Measurements from ENCODE around the gene ZNF750.

ZNF750 gene

DNA sequence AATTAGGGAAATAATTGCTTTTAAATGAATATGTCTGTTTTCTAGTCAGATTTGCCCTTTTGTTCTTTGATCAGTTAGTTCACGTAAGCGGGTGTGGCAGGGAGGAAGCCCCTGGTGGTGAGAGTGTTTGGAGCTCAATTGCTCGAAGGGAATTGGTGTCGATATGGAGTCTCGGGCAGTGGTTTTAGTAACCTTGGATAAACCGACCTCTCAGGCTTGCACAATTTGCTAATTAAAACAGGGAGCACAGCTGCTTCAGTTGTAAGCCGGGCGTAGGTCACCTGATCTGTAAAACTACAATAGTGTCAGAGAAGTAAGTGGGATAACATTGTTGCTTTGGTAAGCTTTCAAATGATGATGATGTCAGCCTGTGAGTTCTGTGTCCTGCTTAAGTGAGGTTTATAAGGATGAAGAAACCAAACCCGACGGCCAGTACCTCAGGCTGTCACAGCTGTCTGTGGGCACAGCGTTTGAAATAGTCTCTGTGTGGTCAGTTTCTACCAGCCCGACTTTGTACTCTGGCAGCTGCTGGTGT is 2.9 kb downstream of the ZNF750 start:
- DNase-seq (ENCODE audit: insufficient read length, low spot score) = no peak
- FAIRE-seq = no peak

DNA sequence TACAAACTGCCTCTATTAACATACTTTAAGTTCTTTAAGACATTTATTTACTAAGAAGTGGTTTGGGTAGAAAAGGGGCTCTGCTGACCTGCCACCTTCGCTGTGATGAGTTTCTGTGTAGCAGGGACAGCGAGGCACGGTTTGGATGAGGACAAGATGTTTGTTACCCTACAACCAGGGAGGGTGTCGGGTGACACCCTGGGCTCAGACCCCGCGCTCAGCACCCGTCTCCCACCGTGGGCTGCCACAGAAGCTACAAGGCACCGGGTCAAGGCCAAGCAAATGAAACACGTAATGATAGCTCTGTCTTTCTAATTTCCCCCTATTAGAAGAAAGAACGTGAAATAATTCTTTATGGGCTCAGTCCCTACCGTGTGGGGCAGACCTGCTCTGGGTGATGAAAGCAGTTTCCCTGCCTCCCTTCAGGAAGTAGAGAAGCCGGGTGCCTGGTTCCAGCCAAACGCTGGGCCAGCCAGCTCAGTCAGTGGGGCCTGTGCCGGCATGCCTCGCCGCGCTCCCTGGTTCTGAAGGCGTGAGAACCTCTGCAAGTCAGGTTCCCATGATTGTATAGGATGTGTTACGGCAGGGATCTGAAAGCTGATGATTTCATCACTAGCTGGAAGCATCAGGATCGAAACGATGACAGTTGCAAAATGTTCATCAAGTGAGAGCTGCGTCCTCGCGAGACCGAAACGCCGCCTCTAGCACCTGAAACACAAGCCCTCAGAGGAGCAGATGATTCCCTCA is 3.9 kb downstream of the ZNF750 start:
- FAIRE-seq (no peak), DNase-seq (ENCODE audit: insufficient read length, low spot score) (no peak)

DNA sequence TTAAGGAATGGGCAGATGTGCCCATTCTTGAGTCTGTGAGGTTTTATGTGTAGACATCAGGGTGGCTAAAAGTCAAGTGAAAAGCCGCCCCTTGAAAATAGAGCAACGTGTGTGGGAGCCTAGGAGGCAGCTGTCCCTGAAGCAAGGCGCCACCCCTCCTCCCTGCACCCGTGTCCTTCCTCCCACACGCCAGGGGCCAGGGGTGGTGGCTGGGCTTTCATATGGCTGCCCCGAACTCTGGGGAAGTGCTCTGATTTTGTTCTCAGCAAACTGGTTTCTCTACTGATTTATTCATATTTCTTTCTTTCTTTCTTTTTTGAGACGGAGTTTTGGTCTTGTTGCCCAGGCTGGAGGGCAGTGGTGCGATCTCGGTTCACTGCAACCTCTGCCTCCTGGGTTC is 4.7 kb downstream of the ZNF750 start:
- no peak for FAIRE-seq
- DNase-seq (ENCODE audit: insufficient read length, low spot score) = no peak

DNA sequence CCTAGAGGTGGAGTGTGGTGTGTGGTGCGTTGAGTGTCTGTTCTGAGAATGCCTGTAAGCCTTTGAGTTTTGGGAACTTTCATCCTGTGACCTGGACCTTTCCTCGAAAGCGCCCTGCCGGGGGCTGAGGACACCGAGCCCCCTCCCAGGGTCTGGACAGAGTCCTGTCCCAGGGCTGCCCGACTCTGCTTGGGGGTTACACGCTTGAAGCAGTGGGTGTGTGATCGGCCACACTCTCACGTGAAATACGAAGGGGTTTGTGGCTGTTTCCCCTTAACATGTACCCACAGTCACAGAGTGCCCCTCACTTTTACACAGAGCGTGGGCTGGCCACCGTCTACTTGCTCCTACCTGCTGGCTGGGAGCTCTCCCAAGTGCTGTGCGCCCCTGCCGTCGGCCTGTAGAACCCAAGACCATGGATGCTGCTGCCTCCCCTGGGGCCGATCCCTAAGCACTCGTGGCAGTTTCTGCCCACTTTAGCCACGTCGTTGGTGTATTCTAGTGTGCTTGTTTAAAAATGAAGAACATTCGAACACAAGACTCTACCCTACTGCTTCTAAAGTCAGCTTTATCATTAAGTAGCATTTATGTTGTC is 6.8 kb downstream of the ZNF750 start:
- FAIRE-seq (no peak), DNase-seq (ENCODE audit: insufficient read length, low spot score) (no peak)

DNA sequence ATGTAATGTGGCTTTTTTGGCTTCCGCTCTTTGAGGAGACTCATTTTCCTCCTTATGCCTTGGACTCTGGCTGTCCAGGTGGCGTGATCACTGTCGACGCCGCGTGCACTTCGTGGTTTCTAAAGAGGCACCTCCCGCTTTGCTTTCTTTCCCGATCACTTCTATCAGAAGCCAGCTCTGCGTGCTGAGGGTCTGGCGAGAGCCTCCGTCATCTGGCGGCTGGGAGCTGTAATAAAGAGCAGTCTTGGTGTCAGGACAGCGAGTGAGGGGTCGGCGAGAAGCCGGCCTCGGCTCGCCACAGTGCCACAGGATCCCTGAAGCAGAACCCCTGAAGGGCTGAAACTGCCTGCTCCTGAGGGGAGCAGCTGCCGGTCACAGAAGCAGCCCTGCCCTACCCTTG is 7.4 kb downstream of the ZNF750 start:
- FAIRE-seq (no peak), DNase-seq (ENCODE audit: insufficient read length, low spot score) (no peak)

DNA sequence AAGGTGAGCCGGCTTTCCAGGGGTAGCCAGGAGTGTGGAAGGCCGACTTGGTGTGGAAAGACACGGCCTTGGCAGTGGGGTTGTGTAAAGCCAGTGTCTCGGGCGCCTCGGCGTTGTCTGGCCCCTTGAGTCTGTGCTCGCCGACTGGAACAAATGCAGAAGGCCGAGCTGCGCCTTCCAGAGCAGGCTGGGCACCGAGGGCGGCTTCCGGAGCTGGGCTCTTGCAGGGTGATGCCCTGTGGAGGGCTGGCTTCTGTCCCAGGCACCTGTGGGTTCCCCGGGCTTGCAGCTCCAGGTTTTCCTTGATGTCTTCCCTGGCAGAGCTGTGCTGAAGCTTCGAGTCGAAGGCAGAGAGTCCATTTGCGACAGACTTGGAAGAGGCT is 8.0 kb downstream of the ZNF750 start:
- no peak for DNase-seq (ENCODE audit: insufficient read length, low spot score)
- no peak for FAIRE-seq

DNA sequence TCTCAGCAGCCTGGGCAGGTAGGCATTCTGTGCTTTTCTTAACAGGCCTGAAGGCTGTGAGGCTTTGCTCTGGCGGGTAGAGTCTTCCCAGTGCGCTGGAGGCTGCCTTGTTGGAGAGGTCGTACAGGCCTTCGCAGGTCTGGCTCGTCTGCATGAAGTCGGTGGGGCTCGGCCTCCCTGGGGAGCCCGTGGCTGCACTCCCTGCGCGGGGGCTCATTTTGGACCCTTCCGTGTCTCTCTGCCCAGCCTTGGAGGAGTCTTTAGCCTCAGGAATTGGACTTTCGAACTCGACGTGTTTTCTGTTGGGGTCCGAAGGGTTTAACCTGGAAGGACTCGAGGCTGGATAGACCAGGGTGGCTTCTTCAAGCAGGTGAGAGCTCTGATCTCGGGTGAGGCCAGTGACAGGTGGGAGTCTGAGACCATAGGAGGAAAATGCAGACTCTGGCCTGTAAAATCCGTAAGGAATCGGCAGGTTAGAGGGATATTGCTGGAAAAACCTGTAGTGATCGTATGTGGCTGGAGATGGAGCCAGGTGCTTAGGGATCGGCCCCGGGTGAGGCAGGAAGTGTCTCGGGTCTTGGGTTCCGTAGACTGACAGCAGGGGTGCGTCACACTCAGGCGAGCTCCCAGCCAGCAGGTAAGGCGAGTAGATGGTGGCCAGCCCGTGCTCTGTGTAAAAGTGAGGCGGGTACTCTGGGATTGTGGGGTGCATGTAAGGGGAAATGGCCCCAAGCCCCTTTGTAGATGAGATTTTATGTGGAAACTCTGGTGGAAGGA is 8.6 kb downstream of the ZNF750 start:
- DNase-seq (ENCODE audit: insufficient read length, low spot score) = no peak
- FAIRE-seq = no peak

DNA sequence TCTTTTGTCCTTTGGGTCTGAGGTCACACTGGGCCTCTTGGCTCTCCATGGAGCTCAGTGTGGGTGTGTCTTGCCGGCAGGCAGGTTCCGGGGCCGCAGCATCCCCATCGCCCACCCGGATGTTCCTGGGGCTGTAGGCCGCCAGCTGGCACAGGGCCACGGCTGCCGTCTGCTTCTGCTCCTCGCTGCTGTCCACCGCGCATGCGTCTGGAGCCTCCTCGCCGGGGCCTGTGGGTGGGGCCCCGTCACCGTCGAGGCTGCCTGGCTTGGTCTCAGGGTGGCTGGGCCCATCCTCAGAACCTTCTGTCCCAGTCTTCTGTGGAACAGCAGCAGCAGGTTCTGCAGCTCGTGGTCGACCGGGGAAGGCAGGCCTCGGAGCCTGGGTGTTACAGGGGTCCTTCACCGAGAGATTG is 9.6 kb downstream of the ZNF750 start:
- FAIRE-seq = no peak
- no peak for DNase-seq (ENCODE audit: insufficient read length, low spot score)

DNA sequence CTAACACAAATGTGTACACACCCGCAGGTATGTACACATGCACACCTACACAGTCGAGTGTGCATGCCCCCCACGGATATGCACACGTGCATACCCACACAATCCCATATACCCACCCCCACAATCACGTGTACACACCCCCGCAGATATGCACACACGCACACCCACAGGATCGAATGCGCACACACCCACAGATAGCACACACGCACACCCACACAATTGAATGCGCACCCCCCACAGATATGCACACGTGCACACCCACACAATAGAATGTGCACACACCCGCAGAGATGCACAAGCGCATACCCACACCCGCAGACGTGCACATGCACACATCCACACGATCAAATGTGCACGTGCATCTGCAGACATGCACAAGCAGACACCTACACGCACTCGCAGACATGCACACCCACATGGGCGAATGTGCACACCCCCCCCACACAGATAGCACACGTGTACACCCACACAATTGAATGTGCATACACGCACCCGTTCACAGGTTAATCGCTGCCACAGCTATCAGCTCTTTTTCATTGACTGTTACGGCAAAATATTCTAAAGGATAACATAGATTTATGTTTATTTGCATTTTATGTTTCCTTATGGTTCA is 10.8 kb downstream of the ZNF750 start:
- FAIRE-seq (no peak), DNase-seq (ENCODE audit: insufficient read length, low spot score) (no peak)

DNA sequence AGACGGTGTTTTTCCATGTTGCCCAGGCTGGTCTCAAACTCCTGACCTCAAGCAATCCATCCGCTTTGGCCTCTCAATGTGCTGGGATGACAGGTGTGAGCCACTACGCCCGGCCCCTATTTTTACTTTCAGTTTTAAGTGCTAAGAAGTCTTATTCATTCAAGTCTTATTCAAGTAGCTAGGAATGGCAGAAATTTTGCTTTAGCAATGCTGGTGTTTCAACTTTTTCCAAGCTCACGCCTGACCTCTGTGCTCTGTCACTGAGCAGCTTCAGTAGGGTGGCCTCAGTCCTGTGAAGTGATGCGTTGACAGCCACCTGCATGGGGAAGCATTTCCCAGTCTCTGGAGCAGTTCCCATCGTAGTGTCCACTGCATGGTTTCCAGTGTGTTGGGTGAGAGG is 12.9 kb downstream of the ZNF750 start:
- FAIRE-seq (no peak), DNase-seq (ENCODE audit: insufficient read length, low spot score) (no peak)

DNA sequence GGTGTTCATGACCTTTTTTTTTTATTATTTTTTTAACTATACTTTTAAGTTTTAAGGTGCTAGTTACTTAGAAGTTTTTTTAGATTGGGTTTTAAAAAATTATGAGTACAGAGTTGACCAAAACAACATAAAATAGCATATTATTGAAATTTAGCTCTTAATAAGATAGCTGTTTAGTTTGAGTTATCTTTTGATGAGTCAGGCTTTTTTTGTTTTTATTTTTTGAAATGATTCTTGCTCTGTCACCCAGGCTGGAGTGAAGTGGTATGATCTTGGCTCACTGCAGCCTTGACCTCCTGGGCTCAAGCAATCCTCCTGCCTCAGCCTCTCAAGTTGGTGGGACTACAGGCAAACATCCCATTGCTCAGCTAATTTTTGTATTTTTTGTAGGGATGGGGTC is 13.6 kb downstream of the ZNF750 start:
- no peak for FAIRE-seq

DNA sequence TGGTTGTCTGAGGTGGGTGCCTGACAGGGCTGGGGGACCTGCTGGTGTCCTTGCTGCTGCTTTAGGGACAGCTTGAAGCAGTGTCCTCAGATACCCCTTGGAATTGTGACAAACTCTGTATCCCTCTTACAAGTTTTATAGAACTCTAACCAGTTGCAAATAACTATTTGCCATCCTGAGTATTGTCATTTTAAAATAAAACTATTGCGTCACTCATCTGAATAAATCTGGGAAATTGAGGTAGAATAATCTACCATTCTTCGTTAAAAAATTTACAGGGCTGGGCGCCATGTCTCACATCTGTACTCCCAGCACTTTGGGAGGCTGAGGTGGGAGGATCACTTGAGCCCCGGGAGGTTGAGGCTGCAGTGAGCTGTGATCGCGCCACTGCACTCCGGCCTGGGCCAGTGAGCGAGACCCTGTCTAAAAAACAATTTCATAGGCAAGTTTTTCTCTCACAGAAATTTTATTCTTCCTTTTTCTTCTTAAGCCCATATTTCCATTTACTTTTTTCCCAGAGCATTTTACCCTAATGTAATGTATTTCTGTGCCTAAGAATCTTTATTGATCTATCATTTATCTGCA is 14.2 kb downstream of the ZNF750 start:
- no peak for DNase-seq (ENCODE audit: insufficient read length, low spot score)
- FAIRE-seq = no peak

More for the DNA sequence above, 13.6 kb downstream of the ZNF750 start:
- DNase-seq (ENCODE audit: insufficient read length, low spot score) = no peak

DNA sequence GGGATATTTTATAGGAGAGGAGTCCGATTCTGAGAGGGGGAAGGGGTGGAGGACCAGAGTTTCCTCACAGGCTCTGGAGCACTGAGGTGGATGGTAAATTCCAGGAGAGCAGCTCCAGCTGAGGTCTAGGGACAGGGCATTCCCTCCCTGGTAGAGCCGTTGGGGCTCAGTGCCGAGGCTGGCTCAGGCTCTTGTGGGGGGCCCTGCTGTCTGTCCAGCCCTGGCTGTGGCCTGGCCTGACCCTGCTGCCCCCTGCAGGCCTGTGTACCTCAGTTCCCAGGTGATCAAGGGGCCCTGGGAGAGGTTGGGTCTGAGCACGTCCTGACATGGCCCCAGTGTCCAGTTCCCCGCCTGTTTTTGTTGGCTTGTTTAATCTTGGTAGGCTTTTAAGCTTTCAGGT is 16.8 kb downstream of the ZNF750 start:
- DNase-seq (ENCODE audit: insufficient read length, low spot score) (no peak), FAIRE-seq (no peak)

DNA sequence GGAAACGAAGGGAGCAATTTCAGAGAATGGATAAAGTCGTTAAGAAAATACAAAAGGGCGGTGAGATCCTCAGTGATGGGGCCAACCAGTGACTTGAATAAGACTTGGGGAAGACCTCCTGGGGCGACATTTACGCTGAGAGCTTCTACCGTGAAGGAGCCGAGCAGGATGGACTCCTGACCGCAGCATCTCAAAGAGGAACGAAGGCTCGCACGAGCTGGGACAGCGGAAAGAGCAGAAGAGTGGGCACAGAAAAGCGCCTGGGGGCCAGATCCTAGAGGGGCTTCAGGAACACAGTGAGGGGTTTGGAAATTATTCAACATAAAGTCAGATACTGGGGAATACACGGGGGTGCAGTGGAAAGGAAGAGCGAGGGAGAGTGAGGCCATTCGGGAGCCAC is 17.5 kb downstream of the ZNF750 start:
- FAIRE-seq = no peak
- no peak for DNase-seq (ENCODE audit: insufficient read length, low spot score)

DNA sequence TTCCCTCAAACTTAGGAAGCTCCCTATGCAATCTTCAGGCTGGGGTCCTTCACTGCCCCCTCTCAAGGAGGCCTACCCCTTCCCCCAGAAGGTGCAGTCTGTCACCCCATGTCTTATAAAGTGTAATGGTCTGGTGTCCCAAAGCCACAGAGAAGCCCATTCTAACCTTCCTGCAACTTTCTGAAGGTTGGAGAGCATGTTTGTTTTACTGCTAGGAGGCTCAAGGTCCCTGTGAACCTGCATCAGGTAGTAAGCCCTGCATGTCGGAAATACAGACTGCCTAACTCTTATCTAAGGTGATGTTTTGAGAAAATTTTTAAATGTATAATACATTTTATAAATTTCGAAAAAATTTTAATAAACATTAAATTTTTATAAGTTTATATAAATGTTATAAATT is 18.3 kb downstream of the ZNF750 start:
- FAIRE-seq = no peak
- DNase-seq (ENCODE audit: insufficient read length, low spot score) = no peak

DNA sequence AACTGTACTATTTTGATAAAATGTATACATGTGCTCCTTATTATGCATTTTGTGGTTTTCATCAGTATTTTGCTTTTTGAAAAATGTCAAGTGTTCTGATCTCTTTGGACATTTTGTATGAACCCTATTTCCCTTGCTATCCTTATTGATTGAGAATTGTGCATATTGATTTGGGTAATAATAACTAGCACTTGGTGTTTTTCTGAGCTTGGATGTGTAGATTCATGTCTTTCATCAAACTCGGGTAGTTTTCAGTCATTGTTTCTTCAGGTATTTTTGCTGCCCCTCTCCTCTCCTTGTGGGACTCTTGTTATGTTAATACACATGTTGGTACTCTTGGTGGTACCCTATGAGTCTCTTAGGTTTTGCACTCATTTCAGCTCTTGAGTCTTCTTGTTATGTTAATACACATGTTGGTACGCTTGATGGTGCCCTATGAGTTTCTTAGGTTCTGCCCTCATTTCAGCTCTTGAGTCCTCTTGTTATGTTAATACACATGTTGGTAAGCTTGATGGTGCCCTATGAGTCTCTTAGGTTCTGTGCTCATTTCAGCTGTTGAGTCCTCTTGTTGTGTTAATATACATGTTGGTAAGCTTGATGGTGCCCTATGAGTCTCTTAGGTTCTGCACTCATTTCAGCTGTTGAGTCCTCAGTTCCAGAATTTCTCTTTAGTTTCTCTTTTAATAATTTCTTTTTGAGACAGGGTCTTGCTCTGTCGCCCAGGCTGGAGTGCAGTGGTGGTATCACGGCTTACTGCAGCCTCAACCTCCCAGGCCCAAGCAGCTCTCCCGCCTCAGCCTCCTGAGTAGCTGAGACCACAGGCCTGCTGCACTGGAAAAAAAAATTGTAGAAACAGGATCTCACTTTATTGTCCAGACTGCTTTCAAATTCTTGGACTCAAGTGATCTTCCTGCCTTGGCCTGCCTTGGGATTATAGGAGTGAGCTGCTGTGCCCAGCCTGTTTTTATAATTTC is 19.3 kb downstream of the ZNF750 start:
- FAIRE-seq (no peak), DNase-seq (ENCODE audit: insufficient read length, low spot score) (no peak)

DNA sequence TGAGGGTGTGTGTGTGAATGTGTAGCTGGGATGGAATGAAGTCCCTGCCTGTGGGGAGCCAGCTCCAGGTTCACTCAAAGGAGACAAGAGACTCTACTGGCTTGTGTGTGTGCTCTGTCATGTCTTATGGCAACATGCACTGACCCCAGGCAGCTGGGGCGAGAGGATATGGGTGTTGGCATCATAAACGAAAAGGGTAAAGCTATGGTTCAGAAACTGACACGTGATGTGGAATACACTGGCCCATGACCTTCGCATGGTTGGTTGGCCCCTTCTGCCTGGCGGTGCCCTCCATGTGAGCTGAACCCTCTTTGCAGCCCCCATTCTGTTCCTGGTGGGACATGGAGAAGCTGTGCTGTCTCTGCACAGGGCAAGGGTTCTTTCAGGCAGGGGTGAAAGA is 21.9 kb downstream of the ZNF750 start:
- no peak for DNase-seq (ENCODE audit: insufficient read length, low spot score)
- no peak for FAIRE-seq

DNA sequence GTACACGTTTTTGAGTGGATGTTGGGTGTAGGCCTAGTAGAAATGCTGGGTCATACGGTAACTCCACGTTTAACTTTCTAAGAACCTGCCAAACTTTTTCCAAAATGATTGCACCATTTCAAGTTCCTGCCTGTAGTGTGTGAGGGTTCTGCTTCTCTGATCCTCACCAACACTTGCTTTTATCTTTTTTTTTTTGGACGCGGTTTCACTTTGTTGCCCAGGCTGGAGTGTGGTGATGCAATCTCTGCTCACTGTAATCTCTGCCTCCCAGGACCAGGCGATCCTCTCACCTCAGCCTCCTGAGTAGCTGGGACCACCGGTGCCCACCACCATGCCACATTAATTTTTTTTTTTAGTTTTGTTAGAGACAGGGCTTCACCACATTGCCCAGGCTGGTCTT is 23.5 kb downstream of the ZNF750 start:
- DNase-seq (ENCODE audit: insufficient read length, low spot score) (no peak), FAIRE-seq (no peak)

DNA sequence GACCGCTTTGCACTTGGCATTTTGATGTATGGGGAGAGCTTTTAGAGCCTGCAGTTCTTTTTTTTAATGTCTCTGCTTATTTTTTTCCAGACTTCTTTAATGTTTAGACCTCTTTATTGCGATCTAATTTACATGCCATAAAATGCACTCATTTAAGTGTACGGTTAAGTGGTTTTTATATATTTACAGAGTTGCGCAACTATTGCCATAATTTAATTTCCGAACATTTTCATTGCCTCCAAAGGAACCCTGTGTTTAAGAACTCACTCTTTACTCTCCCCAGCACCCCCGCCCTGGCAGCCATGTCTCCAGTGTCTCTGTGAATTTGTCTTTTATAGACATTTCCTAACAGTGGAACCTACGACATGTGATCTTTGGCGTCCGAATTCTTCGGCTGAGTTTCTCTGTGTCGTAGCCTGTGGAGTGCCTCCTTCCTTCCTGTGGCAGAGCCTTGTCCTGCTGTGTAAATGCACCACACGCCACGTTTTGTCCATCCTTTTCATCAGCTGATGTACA is 24.0 kb downstream of the ZNF750 start:
- DNase-seq (ENCODE audit: insufficient read length, low spot score) (no peak), FAIRE-seq (no peak)

DNA sequence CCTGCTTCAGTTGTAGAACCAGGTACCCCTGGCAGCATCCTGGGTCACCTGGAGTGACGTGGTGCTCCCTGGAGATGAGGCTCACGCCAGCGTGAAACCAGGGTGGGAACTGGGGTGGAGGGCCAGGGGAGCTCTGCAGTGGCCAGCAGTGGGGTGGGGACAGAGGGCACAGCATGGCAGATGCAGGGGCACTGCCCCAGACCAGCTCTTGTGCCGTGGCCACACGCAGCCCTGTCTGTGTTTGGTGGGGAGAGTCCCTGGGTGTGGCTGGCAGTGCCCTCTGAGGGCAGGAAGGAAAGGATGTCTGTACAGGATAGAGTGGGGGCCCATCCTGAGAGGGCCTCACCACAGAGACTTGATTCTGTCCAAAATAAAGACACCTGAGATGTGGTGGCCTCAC is 24.5 kb downstream of the ZNF750 start:
- FAIRE-seq = no peak
- DNase-seq (ENCODE audit: insufficient read length, low spot score) = no peak

Data from GM19239 (cell line).